ENCODE measurements around the gene WDR5.

DNA sequence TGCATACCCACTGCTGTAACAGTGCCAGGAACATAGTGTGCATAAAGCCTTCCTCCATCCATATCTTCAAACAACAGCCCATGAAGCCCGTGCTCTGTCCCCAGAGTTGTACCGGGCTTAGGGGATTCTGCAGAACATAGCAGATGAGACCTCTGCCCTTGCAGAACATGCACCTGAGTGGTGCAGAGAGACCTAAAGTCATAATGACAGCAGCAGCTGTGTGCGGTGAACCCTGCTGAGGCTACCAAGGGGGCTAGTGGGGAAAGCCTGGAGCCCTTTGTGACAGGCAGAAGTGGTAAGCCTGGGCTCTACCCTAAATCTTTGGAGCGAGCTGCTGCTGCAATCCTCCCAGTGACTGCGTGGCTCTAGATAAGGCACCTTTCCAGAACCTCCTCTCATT is 35.8 kb upstream of the WDR5 start:
- TF ChIP-seq POLR2A (IDR thresholded peaks at IDR 0.05) = no peak
- TF ChIP-seq, protein P1, sequence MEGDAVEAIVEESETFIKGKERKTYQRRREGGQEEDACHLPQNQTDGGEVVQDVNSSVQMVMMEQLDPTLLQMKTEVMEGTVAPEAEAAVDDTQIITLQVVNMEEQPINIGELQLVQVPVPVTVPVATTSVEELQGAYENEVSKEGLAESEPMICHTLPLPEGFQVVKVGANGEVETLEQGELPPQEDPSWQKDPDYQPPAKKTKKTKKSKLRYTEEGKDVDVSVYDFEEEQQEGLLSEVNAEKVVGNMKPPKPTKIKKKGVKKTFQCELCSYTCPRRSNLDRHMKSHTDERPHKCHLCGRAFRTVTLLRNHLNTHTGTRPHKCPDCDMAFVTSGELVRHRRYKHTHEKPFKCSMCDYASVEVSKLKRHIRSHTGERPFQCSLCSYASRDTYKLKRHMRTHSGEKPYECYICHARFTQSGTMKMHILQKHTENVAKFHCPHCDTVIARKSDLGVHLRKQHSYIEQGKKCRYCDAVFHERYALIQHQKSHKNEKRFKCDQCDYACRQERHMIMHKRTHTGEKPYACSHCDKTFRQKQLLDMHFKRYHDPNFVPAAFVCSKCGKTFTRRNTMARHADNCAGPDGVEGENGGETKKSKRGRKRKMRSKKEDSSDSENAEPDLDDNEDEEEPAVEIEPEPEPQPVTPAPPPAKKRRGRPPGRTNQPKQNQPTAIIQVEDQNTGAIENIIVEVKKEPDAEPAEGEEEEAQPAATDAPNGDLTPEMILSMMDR (IDR thresholded peaks at IDR 0.05) = no peak

All from esophagus squamous epithelium (tissue), 4 donors.